ENCODE measurements around the gene ITGA6.

GRCh38 chr2:172446474-172447063 lies 19.2 kb downstream of the ITGA6 start:
- no peak for TF ChIP-seq CTCF (IDR thresholded peaks at IDR 0.05; ENCODE audit: insufficient read depth, low read depth, low read length)
- TF ChIP-seq EZH2 (IDR thresholded peaks at IDR 0.05; ENCODE audit: insufficient read depth, low read length): no peak

Data from astrocyte (in vitro differentiated cells and primary cell).